Kidney epithelial cell (primary cell): ENCODE results near the gene PSMD6. TPM values are rescaled to one million over a fixed set of nuclear protein-coding genes. Genes with fewer than 3 reads are reported as not detected.

Experiments used
- DNase-seq: peaks from one replicate; pipeline ENCODE4 v3.0.0-alpha.2; 2010; ENCODE audit warnings: low read depth
- H3K27me3 ChIP-seq: 2 replicates; pipeline ENCODE4 v1.6.0; 2011; ENCODE audit warnings: low read length; ENCODE audit not compliant: control insufficient read depth, insufficient read depth
- H3K36me3 ChIP-seq: 2 replicates; pipeline ENCODE4 v1.5.1; 2011; ENCODE audit warnings: low read length; ENCODE audit not compliant: control insufficient read depth, insufficient read depth
- H3K4me3 ChIP-seq: 2 replicates; pipeline ENCODE4 v1.5.1; 2011; ENCODE audit warnings: low read depth, mild to moderate bottlenecking, control low read depth, low read length
- total RNA-seq: library from RNA; depleted of rRNA; stranded (reverse); fragments of >200 nt; gene quantifications from 2 replicates; pipeline ENCODE4 v1.2.3, GENCODE V29; 2015
- TF ChIP-seq, protein P1 (sequence below): IDR thresholded peaks from 2 replicates; pipeline ENCODE4 v1.5.1; 2011; ENCODE audit warnings: mild to moderate bottlenecking, moderate library complexity, low read length, control low read depth, inconsistent platforms; ENCODE audit not compliant: insufficient read depth, poor library complexity, severe bottlenecking

Gene PSMD6
- total RNA-seq, 1 donor from 2014 or later: 97.4 TPM

DNA sequence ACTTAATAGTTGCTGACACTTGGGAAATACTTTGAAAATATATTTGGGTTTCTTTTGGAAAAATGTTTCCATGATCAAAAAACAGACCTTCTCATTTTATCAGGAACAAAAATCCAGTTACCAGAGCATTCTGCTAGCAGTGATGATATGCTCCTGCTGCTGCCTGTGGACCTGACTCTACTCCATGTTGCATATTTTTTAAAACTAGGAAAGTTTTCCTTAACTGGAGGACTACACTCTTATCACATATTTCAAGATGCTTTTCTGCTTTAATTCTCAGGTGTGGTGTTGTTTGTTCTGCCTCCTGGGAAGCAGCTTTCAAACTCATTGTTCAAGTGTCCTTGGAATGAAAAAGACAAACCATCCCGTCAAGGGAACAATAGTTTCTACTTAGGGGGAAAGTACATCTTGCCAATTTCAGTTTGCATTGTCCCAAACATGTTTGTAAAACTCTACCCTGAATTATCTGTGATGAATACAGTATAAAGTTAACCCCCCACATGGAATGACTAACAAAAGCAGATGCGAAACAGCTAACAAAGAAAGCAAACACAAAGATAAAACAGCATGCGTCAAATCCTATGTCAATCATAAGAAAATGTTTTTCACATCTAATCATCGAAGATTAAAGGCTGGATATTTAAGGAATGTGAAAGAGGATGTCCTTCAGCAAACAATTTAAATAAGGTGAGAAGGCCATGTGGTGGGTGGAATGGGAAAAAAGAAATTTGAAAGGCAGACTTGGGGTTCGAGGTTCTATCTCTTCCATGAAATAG is 40.1 kb upstream of the PSMD6 start:
- Histone ChIP-seq H3K27me3 (no peaks in the 10 kb centered on the region), H3K36me3 (no peaks in the 10 kb centered on the region), H3K4me3 (no peak overlapping the region)
- TF ChIP-seq, protein P1, sequence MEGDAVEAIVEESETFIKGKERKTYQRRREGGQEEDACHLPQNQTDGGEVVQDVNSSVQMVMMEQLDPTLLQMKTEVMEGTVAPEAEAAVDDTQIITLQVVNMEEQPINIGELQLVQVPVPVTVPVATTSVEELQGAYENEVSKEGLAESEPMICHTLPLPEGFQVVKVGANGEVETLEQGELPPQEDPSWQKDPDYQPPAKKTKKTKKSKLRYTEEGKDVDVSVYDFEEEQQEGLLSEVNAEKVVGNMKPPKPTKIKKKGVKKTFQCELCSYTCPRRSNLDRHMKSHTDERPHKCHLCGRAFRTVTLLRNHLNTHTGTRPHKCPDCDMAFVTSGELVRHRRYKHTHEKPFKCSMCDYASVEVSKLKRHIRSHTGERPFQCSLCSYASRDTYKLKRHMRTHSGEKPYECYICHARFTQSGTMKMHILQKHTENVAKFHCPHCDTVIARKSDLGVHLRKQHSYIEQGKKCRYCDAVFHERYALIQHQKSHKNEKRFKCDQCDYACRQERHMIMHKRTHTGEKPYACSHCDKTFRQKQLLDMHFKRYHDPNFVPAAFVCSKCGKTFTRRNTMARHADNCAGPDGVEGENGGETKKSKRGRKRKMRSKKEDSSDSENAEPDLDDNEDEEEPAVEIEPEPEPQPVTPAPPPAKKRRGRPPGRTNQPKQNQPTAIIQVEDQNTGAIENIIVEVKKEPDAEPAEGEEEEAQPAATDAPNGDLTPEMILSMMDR: no peak
- DNase-seq: no peak

GRCh38 chr3:64061628-64062027 is 38.3 kb upstream of the PSMD6 start:
- Histone ChIP-seq H3K27me3 (no peaks in the 10 kb centered on the region), H3K4me3 (no peak overlapping the region), H3K36me3 (no peaks in the 10 kb centered on the region)
- TF ChIP-seq, protein P1: no peak
- no peak for DNase-seq

- TF ChIP-seq, protein P1: no peak
- Histone ChIP-seq H3K27me3 (no peaks in the 10 kb centered on the region), H3K4me3 (no peak overlapping the region), H3K36me3 (no peaks in the 10 kb centered on the region)
- no peak for DNase-seq
Observed at GRCh38 chr3:64059484-64060175, 36.3 kb upstream of the PSMD6 start.

DNA sequence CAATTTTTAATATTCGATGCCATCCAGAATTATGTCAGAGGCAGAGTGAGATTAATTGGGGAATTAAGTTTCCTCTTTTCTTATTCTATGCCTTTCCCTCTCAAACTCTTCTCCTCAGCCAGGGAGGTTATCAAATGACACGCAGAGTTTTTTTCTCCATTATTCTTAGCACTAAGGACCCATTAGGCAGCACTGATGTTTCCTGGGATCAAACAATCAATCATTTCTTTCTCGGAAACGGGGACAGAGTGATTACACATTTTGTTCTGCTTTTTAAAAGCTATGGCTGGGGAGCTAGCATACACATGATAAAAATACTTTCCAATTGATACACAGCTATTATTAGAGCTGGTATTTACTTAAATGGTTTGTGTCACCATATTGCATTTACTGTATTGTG is 35.3 kb upstream of the PSMD6 start:
- Histone ChIP-seq H3K27me3 (no peaks in the 10 kb centered on the region), H3K36me3 (no peaks in the 10 kb centered on the region)
- TF ChIP-seq, protein P1: no peak

DNA sequence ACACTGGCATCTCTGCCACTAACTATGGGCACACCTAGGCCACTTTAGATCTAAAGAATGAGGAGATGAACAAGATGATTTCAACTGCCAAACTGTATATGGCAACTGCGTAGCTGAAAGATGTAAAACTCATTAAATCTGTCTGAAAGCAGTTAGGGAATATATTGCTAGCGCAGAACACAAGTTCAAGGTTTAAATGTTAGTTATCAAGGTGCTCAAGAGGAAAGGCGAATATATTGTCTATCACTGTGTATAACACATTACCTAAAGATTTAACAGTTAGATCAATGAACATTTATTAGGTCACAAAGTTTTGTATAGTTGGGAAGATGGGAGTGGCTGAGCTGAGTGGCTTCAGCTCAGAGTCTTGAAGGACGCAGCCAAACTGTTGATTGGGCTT is 33.9 kb upstream of the PSMD6 start:
- no peak for DNase-seq
- H3K4me3 ChIP-seq: no peak overlapping the region
- no peaks in the 10 kb centered on the region for H3K27me3 ChIP-seq
- TF ChIP-seq, protein P1: no peak
- H3K36me3 ChIP-seq: no peaks in the 10 kb centered on the region

More for the DNA sequence above, 35.3 kb upstream of the PSMD6 start:
- no peak for DNase-seq
- H3K4me3 ChIP-seq: no peak overlapping the region
